HepG2 (cell line): ENCODE measurements around the gene TCF3.

Experiments used
- EP300 ChIP-seq, 3 experiments: sonication (generic) in 1 of 3; formaldehyde crosslinking in 1 of 3; IDR thresholded peaks; 2 replicates each; pipeline versions ENCODE4 v1.5.1 to v1.6.1; 2011 to 2020; ENCODE audit warnings: low read depth in 2 of 3, low read length in 2 of 3, borderline replicate concordance in 1 of 3, improper control_type of control experiment in 1 of 3, mild to moderate bottlenecking in 1 of 3, missing genetic modification reagents in 1 of 3, moderate library complexity in 1 of 3
- POLR2A ChIP-seq, 2 experiments: IDR thresholded peaks; 2 replicates each; pipeline ENCODE4 v1.6.1; 2011; ENCODE audit warnings: low read depth in 2 of 2, low read length in 2 of 2, mild to moderate bottlenecking in 1 of 2, moderate library complexity in 1 of 2; ENCODE audit not compliant: insufficient read depth in 1 of 2
- SP1 ChIP-seq, 2 experiments: fragments of 450-650 bp in 1 of 2; sonication (generic) in 1 of 2; formaldehyde crosslinking in 1 of 2; IDR thresholded peaks; 2 replicates each; pipeline versions ENCODE4 v1.4.0 to v1.6.1; 2016 to 2020; ENCODE audit warnings: missing genetic modification reagents in 1 of 2
- TCF12 ChIP-seq, 2 experiments: fragments of 450-650 bp in 1 of 2; sonication (generic) in 1 of 2; formaldehyde crosslinking in 1 of 2; IDR thresholded peaks; 2 replicates each; pipeline versions ENCODE4 v1.6.1 to v1.8.0; 2017 to 2022; ENCODE audit warnings: antibody characterized with exemption in 1 of 2, mild to moderate bottlenecking in 1 of 2, missing genetic modification reagents in 1 of 2, moderate library complexity in 1 of 2
- TF ChIP-seq, protein P1 (sequence below): fragments of 450-650 bp; IDR thresholded peaks from 2 replicates; pipeline ENCODE4 v1.6.1; 2016
- TF ChIP-seq, protein P2 (sequence below): sonication (generic); formaldehyde crosslinking; IDR thresholded peaks from 2 replicates; pipeline ENCODE4 v1.4.0; 2020; ENCODE audit warnings: missing genetic modification reagents, borderline replicate concordance
- TF ChIP-seq, protein P3 (sequence below): sonication (generic); formaldehyde crosslinking; IDR thresholded peaks from 2 replicates; pipeline ENCODE4 v1.4.0; 2020; ENCODE audit warnings: missing genetic modification reagents

DNA sequence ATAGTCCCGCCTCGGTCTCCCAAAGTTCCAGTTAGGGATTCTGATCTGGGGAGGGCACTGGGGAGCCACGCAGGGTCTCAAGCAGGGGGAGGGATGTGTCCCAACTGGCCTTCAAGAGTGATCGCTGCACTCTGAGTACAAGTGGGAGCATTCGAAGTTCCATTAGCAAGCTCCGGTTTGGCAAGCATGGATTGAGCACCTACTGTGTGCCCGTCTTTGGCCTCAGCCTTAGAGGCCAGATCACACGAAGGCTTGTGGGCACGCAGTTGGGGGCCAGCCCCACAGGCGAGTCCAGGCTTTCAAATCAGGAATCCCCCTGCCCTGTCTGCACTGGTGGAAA lies 32.1 kb upstream of the TCF3 start:
- no peak for TF ChIP-seq TCF12 (IDR thresholded peaks at IDR 0.05)
- no peak for TF ChIP-seq TCF12 (CRISPR knock-in tag; IDR thresholded peaks at IDR 0.05)
- TF ChIP-seq SP1 (IDR thresholded peaks at IDR 0.05) = no peak
- no peak for TF ChIP-seq SP1 (CRISPR knock-in tag; IDR thresholded peaks at IDR 0.05)
- TF ChIP-seq, protein P1, sequence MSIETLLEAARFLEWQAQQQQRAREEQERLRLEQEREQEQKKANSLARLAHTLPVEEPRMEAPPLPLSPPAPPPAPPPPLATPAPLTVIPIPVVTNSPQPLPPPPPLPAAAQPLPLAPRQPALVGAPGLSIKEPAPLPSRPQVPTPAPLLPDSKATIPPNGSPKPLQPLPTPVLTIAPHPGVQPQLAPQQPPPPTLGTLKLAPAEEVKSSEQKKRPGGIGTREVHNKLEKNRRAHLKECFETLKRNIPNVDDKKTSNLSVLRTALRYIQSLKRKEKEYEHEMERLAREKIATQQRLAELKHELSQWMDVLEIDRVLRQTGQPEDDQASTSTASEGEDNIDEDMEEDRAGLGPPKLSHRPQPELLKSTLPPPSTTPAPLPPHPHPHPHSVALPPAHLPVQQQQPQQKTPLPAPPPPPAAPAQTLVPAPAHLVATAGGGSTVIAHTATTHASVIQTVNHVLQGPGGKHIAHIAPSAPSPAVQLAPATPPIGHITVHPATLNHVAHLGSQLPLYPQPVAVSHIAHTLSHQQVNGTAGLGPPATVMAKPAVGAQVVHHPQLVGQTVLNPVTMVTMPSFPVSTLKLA = no peak
- no peak for TF ChIP-seq POLR2A (IDR thresholded peaks at IDR 0.05; ENCODE audit: insufficient read depth in 1 of 2, low read depth in 2 of 2, low read length in 2 of 2)
- TF ChIP-seq, protein P2, sequence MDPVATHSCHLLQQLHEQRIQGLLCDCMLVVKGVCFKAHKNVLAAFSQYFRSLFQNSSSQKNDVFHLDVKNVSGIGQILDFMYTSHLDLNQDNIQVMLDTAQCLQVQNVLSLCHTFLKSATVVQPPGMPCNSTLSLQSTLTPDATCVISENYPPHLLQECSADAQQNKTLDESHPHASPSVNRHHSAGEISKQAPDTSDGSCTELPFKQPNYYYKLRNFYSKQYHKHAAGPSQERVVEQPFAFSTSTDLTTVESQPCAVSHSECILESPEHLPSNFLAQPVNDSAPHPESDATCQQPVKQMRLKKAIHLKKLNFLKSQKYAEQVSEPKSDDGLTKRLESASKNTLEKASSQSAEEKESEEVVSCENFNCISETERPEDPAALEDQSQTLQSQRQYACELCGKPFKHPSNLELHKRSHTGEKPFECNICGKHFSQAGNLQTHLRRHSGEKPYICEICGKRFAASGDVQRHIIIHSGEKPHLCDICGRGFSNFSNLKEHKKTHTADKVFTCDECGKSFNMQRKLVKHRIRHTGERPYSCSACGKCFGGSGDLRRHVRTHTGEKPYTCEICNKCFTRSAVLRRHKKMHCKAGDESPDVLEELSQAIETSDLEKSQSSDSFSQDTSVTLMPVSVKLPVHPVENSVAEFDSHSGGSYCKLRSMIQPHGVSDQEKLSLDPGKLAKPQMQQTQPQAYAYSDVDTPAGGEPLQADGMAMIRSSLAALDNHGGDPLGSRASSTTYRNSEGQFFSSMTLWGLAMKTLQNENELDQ = no peak
- TF ChIP-seq EP300 (IDR thresholded peaks at IDR 0.05; ENCODE audit: low read depth in 2 of 2, low read length in 2 of 2) = no peak
- TF ChIP-seq EP300 (CRISPR knock-in tag; IDR thresholded peaks at IDR 0.05; ENCODE audit: borderline replicate concordance) = no peak
- TF ChIP-seq, protein P3, sequence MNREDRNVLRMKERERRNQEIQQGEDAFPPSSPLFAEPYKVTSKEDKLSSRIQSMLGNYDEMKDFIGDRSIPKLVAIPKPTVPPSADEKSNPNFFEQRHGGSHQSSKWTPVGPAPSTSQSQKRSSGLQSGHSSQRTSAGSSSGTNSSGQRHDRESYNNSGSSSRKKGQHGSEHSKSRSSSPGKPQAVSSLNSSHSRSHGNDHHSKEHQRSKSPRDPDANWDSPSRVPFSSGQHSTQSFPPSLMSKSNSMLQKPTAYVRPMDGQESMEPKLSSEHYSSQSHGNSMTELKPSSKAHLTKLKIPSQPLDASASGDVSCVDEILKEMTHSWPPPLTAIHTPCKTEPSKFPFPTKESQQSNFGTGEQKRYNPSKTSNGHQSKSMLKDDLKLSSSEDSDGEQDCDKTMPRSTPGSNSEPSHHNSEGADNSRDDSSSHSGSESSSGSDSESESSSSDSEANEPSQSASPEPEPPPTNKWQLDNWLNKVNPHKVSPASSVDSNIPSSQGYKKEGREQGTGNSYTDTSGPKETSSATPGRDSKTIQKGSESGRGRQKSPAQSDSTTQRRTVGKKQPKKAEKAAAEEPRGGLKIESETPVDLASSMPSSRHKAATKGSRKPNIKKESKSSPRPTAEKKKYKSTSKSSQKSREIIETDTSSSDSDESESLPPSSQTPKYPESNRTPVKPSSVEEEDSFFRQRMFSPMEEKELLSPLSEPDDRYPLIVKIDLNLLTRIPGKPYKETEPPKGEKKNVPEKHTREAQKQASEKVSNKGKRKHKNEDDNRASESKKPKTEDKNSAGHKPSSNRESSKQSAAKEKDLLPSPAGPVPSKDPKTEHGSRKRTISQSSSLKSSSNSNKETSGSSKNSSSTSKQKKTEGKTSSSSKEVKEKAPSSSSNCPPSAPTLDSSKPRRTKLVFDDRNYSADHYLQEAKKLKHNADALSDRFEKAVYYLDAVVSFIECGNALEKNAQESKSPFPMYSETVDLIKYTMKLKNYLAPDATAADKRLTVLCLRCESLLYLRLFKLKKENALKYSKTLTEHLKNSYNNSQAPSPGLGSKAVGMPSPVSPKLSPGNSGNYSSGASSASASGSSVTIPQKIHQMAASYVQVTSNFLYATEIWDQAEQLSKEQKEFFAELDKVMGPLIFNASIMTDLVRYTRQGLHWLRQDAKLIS (CRISPR knock-in tag) = no peak
